SH-SY5Y (cell line): ENCODE data around the gene GOT2.

Experiments used
- GATA2 ChIP-seq: IDR thresholded peaks from 2 replicates; pipeline ENCODE4 v1.6.1; 2011; ENCODE audit warnings: mild to moderate bottlenecking, low read depth, low read length
- GATA3 ChIP-seq: IDR thresholded peaks from 2 replicates; pipeline ENCODE4 v1.6.1; 2011; ENCODE audit warnings: low read depth, mild to moderate bottlenecking, low read length, moderate library complexity

GRCh38 chr16:58678716-58679115 is 55.4 kb downstream of the GOT2 start:
- TF ChIP-seq GATA2, result no peak
- TF ChIP-seq GATA3, result no peak
